SU-DHL-6 (cell line): ENCODE data around the gene F2RL3.

Experiments used
- H2AFZ ChIP-seq: fragments of 200-600 bp; sonication (generic); 2 replicates; pipeline ENCODE4 v1.6.1; 2014; ENCODE audit warnings: low read depth, mild to moderate bottlenecking, moderate library complexity, mixed read lengths, antibody characterized with exemption, low read length; ENCODE audit not compliant: severe bottlenecking
- H3F3A ChIP-seq: fragments of 200-600 bp; shearing (Covaris generic); 2 replicates; pipeline ENCODE4 v1.6.0; 2016; ENCODE audit warnings: antibody characterized with exemption, mild to moderate bottlenecking; ENCODE audit not compliant: insufficient read depth
- H3K27ac ChIP-seq: fragments of 200-600 bp; sonication (generic); 2 replicates; pipeline ENCODE4 v1.5.1; 2016; ENCODE audit warnings: low read depth, mild to moderate bottlenecking, low read length, moderate library complexity, mixed read lengths
- H3K27me3 ChIP-seq: fragments of 200-600 bp; sonication (generic), shearing (Covaris generic); 2 replicates; pipeline ENCODE4 v1.6.0; 2014; ENCODE audit warnings: mild to moderate bottlenecking, low read length
- H3K36me3 ChIP-seq: fragments of 200-600 bp; sonication (generic); 2 replicates; pipeline ENCODE4 v1.6.1; 2014; ENCODE audit warnings: mild to moderate bottlenecking, low read length, mixed read lengths
- H3K4me2 ChIP-seq: fragments of 300-600, 200-600 bp; shearing (Covaris generic), sonication (generic); 2 replicates; pipeline ENCODE4 v1.6.0; 2014; ENCODE audit warnings: low read length, low read depth, mild to moderate bottlenecking; ENCODE audit not compliant: poor library complexity, severe bottlenecking
- H3K4me3 ChIP-seq: fragments of 200-600 bp; sonication (generic); 2 replicates; pipeline ENCODE4 v1.5.1; 2014; ENCODE audit warnings: antibody characterized with exemption, low read length, mild to moderate bottlenecking, mixed read lengths; ENCODE audit not compliant: insufficient read depth, poor library complexity, severe bottlenecking
- H3K79me2 ChIP-seq: fragments of 200-600 bp; sonication (generic); 2 replicates; pipeline ENCODE4 v1.6.1; 2014; ENCODE audit warnings: mild to moderate bottlenecking, low read length, moderate library complexity; ENCODE audit not compliant: insufficient read depth
- H3K9ac ChIP-seq: fragments of 200-600 bp; sonication (generic); 2 replicates; pipeline ENCODE4 v1.7.0; 2014; ENCODE audit warnings: mild to moderate bottlenecking, low read length
- H3K9me2 ChIP-seq: fragments of 200-600 bp; sonication (generic); replicated peaks from 2 replicates; pipeline ENCODE4 v1.6.1; 2014; ENCODE audit warnings: low read length; ENCODE audit not compliant: insufficient read depth
- H3K9me3 ChIP-seq: fragments of 200-600 bp; sonication (generic); 2 replicates; pipeline ENCODE4 v1.6.1; 2014; ENCODE audit warnings: low read length, mixed read lengths; ENCODE audit not compliant: insufficient read depth
- H4K20me1 ChIP-seq: fragments of 200-600 bp; sonication (generic); 2 replicates; pipeline ENCODE4 v1.6.1; 2014; ENCODE audit warnings: low read depth, mild to moderate bottlenecking, antibody characterized with exemption, low read length, moderate library complexity, mixed read lengths
- EZH2phosphoT487 ChIP-seq: fragments of 200-600 bp; sonication (generic), shearing (Covaris generic); conservative IDR thresholded peaks from 2 replicates; pipeline ENCODE4 v1.6.1; 2018; ENCODE audit warnings: mild to moderate bottlenecking, antibody characterized with exemption, low read length, moderate library complexity, mixed read lengths
- TF ChIP-seq, protein P1 (sequence below): fragments of 200-600 bp; sonication (generic); IDR thresholded peaks from one replicate; pipeline ENCODE4 v1.5.1; 2017; ENCODE audit warnings: antibody characterized with exemption, mild to moderate bottlenecking, low read length, moderate library complexity; ENCODE audit not compliant: insufficient read depth, poor library complexity, severe bottlenecking

Gene F2RL3

DNA sequence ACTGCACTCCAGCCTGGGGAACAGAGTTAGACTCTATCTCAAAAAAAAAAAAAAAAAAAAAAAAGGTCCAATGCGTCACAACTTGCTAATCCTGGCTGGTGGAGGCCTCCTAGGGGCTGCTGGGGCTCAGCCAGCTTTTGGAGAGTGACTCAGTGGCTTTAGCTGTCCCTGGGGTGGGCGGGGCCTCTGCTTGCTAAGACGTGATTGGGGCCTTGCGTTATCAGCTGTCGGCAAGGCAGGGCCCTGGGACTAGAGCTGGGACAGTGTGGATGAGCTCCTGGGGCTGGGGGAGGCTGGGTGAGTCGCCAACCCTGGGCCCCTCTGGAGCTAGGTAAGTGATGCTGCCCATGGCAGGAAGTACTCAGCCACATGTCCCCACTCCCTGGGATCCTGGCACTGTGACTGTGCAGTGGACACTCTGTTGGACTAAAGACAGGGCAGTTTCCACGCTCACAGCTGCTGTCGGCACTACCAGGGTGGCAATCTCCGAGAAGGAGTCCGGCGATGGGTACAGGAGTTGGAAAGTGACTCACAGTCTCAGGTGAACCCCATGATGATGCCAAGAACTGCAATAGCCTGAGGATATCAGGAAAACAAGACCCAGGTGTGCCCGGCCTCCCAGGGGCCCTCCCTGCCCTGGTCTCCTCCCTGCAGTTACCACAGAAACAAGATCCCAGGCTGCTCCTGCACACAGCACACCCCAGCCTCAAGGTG is 32.2 kb downstream of the F2RL3 start:
- H3K27ac ChIP-seq: no peak overlapping the region
- no peak overlapping the region for H3K9ac ChIP-seq
- H3K79me2 ChIP-seq: no peaks in the 10 kb centered on the region
- H3F3A ChIP-seq: no peaks in the 10 kb centered on the region
- H3K4me2 ChIP-seq: no peak overlapping the region
- no peaks in the 10 kb centered on the region for H3K27me3 ChIP-seq
- H4K20me1 ChIP-seq: no peaks in the 10 kb centered on the region
- no peak overlapping the region for H2AFZ ChIP-seq
- no peak overlapping the region for H3K4me3 ChIP-seq
- TF ChIP-seq, protein P1, sequence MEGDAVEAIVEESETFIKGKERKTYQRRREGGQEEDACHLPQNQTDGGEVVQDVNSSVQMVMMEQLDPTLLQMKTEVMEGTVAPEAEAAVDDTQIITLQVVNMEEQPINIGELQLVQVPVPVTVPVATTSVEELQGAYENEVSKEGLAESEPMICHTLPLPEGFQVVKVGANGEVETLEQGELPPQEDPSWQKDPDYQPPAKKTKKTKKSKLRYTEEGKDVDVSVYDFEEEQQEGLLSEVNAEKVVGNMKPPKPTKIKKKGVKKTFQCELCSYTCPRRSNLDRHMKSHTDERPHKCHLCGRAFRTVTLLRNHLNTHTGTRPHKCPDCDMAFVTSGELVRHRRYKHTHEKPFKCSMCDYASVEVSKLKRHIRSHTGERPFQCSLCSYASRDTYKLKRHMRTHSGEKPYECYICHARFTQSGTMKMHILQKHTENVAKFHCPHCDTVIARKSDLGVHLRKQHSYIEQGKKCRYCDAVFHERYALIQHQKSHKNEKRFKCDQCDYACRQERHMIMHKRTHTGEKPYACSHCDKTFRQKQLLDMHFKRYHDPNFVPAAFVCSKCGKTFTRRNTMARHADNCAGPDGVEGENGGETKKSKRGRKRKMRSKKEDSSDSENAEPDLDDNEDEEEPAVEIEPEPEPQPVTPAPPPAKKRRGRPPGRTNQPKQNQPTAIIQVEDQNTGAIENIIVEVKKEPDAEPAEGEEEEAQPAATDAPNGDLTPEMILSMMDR: no peak
- TF ChIP-seq EZH2phosphoT487: no peak
- no peaks in the 10 kb centered on the region for H3K9me3 ChIP-seq
- no peaks in the 10 kb centered on the region for H3K36me3 ChIP-seq
- no peaks in the 10 kb centered on the region for H3K9me2 ChIP-seq

DNA sequence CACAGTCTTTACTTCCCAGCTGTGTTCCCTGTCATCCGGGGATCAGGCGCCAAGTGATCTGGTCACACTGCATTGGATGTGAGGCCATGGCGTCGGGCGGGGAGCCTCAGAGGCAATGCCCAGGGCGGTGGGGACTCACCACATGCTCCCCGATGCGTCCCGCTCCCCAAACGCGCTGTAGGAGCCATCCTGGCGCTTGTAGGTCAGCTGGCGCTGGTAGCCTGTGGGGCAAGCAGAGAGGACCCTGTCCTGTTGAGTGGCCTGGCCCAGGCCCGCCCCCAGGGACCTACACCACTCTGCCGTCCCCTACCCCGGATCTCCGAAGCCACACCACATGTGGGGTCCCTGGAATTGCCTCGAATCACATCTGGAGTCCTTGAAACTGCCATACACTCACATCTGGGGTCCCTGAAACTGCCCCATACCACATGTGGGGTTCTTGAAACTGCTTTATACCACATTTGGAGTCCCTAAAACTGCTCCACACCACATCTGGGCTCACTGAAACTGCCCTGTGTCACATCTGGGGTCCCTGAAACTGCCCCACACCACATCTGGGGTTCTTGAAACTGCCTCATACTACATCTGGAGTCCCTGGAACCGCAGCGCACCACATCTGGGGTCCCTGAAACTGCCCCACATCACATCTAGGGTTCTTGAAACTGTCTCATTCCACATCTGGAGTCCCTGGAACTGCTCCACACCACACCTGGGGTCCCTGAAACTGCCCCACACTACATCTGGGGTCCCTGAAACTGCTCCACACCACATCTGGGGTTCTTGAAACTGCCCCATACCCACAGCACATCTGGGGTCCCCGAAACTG is 33.2 kb downstream of the F2RL3 start:
- Histone ChIP-seq H3K9ac (no peak overlapping the region), H3K4me2 (no peak overlapping the region), H3K9me2 (no peaks in the 10 kb centered on the region), H3K36me3 (no peaks in the 10 kb centered on the region), H3K27me3 (no peaks in the 10 kb centered on the region), H4K20me1 (no peaks in the 10 kb centered on the region), H3F3A (no peaks in the 10 kb centered on the region), H3K9me3 (no peaks in the 10 kb centered on the region), H3K27ac (no peak overlapping the region), H3K4me3 (no peak overlapping the region), H3K79me2 (no peaks in the 10 kb centered on the region), H2AFZ (no peak overlapping the region)
- no peak for TF ChIP-seq EZH2phosphoT487
- TF ChIP-seq, protein P1: no peak

DNA sequence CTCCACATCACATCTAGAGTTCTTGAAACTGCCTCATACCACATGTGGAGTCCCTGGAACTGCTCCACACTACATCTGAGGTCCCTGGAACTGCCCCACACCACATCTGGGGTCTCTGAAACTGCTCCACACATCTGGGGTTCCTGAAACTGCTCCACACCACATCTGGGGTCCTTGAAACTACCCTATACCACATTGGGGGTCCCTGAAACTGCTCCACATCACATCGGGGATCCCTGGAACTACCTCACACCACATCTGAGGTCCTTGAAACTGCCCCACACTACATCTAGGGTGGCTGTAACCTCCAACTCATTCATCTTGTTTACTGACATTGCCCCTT is 33.8 kb downstream of the F2RL3 start:
- TF ChIP-seq, protein P1: no peak
- TF ChIP-seq EZH2phosphoT487: no peak
- no peak overlapping the region for H2AFZ ChIP-seq
- H3K79me2 ChIP-seq: no peaks in the 10 kb centered on the region
- H3K4me3 ChIP-seq: no peak overlapping the region
- no peaks in the 10 kb centered on the region for H4K20me1 ChIP-seq
- H3K36me3 ChIP-seq: no peaks in the 10 kb centered on the region
- H3K27ac ChIP-seq: no peak overlapping the region
- H3K27me3 ChIP-seq: no peaks in the 10 kb centered on the region
- no peak overlapping the region for H3K9ac ChIP-seq
- no peak overlapping the region for H3K4me2 ChIP-seq
- H3K9me3 ChIP-seq: no peaks in the 10 kb centered on the region
- no peaks in the 10 kb centered on the region for H3K9me2 ChIP-seq
- H3F3A ChIP-seq: no peaks in the 10 kb centered on the region
